ENCODE data around the gene RYR2. TPM values are rescaled to one million over a fixed set of nuclear protein-coding genes. Genes with fewer than 3 reads are reported as not detected.

Gene RYR2
- total RNA-seq, 2 donors from 2014 or later: 59.0 to 75.9 TPM

- H3K27ac ChIP-seq: no peak overlapping the region
- no peak for TF ChIP-seq CTCF (IDR thresholded peaks at IDR 0.05)
- no peak for DNase-seq (ENCODE audit: low spot score)
- no peaks in the 10 kb centered on the region for H3K36me3 ChIP-seq
- H3K27me3 ChIP-seq (replicated peaks; ENCODE audit: insufficient read depth): no peaks in the 10 kb centered on the region
- H3K9me3 ChIP-seq: no peaks in the 10 kb centered on the region
- H3K4me1 ChIP-seq (ENCODE audit: control insufficient read depth in 1 of 2, low read depth in 2 of 2): no peaks in the 10 kb centered on the region
- no peak for ATAC-seq (ENCODE audit: insufficient number of reproducible peaks, low FRiP score, low read depth)
- H3K4me3 ChIP-seq: no peak overlapping the region
Measured at GRCh38 chr1:237749122-237749521, 707.1 kb downstream of the RYR2 start.

GRCh38 chr1:237751090-237751489 lies 709.1 kb downstream of the RYR2 start:
- H3K4me3 ChIP-seq: no peak overlapping the region
- H3K27me3 ChIP-seq (replicated peaks; ENCODE audit: insufficient read depth): no peaks in the 10 kb centered on the region
- DNase-seq (ENCODE audit: low spot score) (no peak), ATAC-seq (ENCODE audit: insufficient number of reproducible peaks, low FRiP score, low read depth) (no peak)
- no peak for TF ChIP-seq CTCF (IDR thresholded peaks at IDR 0.05)
- H3K27ac ChIP-seq: no peak overlapping the region
- H3K9me3 ChIP-seq: no peaks in the 10 kb centered on the region
- no peaks in the 10 kb centered on the region for H3K4me1 ChIP-seq (ENCODE audit: control insufficient read depth in 1 of 2, low read depth in 2 of 2)
- H3K36me3 ChIP-seq: no peaks in the 10 kb centered on the region

- Histone ChIP-seq H3K4me1 (ENCODE audit: control insufficient read depth in 1 of 2, low read depth in 2 of 2) (no peaks in the 10 kb centered on the region), H3K27ac (no peak overlapping the region), H3K9me3 (no peaks in the 10 kb centered on the region), H3K27me3 (replicated peaks; ENCODE audit: insufficient read depth) (no peaks in the 10 kb centered on the region), H3K4me3 (no peak overlapping the region), H3K36me3 (no peaks in the 10 kb centered on the region)
- ATAC-seq (ENCODE audit: insufficient number of reproducible peaks, low FRiP score, low read depth) (no peak), DNase-seq (ENCODE audit: low spot score) (no peak)
- TF ChIP-seq CTCF (IDR thresholded peaks at IDR 0.05): no peak
Measured at GRCh38 chr1:237754627-237755026, 712.6 kb downstream of the RYR2 start.

GRCh38 chr1:237756304-237756967 lies 714.5 kb downstream of the RYR2 start:
- no peaks in the 10 kb centered on the region for H3K36me3 ChIP-seq
- H3K4me3 ChIP-seq: no peak overlapping the region
- no peak for TF ChIP-seq CTCF (IDR thresholded peaks at IDR 0.05)
- DNase-seq (ENCODE audit: low spot score) (no peak), ATAC-seq (ENCODE audit: insufficient number of reproducible peaks, low FRiP score, low read depth) (no peak)
- no peaks in the 10 kb centered on the region for H3K4me1 ChIP-seq (ENCODE audit: control insufficient read depth in 1 of 2, low read depth in 2 of 2)
- no peaks in the 10 kb centered on the region for H3K27me3 ChIP-seq (replicated peaks; ENCODE audit: insufficient read depth)
- H3K27ac ChIP-seq: no peak overlapping the region
- H3K9me3 ChIP-seq: no peaks in the 10 kb centered on the region

- no peak overlapping the region for H3K4me3 ChIP-seq
- no peaks in the 10 kb centered on the region for H3K4me1 ChIP-seq (ENCODE audit: control insufficient read depth in 1 of 2, low read depth in 2 of 2)
- DNase-seq (ENCODE audit: low spot score): no peak
- no peak overlapping the region for H3K27ac ChIP-seq
- ATAC-seq (ENCODE audit: insufficient number of reproducible peaks, low FRiP score, low read depth): no peak
- H3K27me3 ChIP-seq (replicated peaks; ENCODE audit: insufficient read depth): no peaks in the 10 kb centered on the region
- TF ChIP-seq CTCF (IDR thresholded peaks at IDR 0.05): no peak
- no peaks in the 10 kb centered on the region for H3K36me3 ChIP-seq
- no peaks in the 10 kb centered on the region for H3K9me3 ChIP-seq
Measured at GRCh38 chr1:237759377-237759776, 717.4 kb downstream of the RYR2 start.
